AG09309 (cell line): ENCODE data around the gene CLCN4.

Experiments used
- DNase-seq: peaks from one replicate; pipeline ENCODE4 v3.0.0-alpha.2; 2010; ENCODE audit warnings: low read depth
- H3K4me3 ChIP-seq: 2 replicates; pipeline ENCODE4 v1.5.1; 2011; ENCODE audit warnings: mild to moderate bottlenecking, low read depth, low read length, moderate library complexity; ENCODE audit not compliant: control insufficient read depth
- TF ChIP-seq, protein P1 (sequence below): IDR thresholded peaks from 2 replicates; pipeline ENCODE4 v1.5.1; 2011; ENCODE audit warnings: mild to moderate bottlenecking, low read depth, low read length, inconsistent platforms; ENCODE audit not compliant: insufficient read depth, control insufficient read depth; ENCODE audit errors: missing control alignments

The CLCN4 gene

DNA sequence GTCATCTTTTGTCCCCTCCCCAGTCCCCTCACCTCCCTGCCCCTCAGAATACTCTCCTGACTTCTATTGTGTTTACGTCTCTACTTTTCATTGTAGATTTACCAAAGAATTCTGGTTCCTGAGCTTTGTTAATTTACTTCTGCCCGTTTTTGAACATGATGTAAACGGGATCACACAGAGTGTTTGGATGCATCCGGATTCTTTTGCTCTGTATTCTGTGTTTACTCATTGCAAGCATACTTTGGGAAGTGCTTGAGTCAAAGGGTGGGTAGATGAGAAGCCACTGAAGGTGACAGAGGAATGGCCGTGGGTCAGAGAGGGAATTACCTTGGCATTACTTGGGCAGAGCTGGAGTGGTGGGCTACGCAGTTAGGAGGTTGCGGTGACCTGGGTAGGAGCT lies 18.0 kb downstream of the CLCN4 start:
- TF ChIP-seq, protein P1, sequence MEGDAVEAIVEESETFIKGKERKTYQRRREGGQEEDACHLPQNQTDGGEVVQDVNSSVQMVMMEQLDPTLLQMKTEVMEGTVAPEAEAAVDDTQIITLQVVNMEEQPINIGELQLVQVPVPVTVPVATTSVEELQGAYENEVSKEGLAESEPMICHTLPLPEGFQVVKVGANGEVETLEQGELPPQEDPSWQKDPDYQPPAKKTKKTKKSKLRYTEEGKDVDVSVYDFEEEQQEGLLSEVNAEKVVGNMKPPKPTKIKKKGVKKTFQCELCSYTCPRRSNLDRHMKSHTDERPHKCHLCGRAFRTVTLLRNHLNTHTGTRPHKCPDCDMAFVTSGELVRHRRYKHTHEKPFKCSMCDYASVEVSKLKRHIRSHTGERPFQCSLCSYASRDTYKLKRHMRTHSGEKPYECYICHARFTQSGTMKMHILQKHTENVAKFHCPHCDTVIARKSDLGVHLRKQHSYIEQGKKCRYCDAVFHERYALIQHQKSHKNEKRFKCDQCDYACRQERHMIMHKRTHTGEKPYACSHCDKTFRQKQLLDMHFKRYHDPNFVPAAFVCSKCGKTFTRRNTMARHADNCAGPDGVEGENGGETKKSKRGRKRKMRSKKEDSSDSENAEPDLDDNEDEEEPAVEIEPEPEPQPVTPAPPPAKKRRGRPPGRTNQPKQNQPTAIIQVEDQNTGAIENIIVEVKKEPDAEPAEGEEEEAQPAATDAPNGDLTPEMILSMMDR = no peak
- DNase-seq = no peak
- no peak overlapping the region for H3K4me3 ChIP-seq

DNA sequence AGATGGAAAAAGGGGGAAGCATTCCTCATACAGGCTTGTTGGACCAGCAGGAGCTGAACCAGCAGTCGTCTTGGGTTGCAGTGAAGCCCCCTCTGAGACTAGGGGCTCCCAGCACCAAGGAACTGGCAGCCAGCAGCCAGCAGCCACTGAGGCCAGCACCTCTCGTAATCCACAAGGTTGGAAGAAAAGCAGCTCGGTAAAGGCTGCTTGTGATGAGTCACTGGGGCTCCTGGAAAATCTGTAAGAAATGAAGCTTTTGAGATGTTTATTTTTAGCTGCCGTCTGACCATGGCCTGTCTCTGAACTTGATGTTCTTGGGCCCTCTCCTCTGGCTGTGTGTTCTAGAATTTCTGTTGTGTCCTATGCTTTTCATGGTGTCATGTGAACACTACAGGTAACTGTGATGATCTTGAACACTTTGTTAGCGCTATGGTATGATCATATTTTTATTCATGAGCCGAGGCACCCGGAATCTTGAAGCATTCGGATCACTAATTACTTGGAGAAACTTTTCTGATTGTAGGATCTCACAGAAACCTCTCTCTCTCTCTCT lies 18.6 kb downstream of the CLCN4 start:
- no peak overlapping the region for H3K4me3 ChIP-seq
- DNase-seq = peak; percentile 35

DNA sequence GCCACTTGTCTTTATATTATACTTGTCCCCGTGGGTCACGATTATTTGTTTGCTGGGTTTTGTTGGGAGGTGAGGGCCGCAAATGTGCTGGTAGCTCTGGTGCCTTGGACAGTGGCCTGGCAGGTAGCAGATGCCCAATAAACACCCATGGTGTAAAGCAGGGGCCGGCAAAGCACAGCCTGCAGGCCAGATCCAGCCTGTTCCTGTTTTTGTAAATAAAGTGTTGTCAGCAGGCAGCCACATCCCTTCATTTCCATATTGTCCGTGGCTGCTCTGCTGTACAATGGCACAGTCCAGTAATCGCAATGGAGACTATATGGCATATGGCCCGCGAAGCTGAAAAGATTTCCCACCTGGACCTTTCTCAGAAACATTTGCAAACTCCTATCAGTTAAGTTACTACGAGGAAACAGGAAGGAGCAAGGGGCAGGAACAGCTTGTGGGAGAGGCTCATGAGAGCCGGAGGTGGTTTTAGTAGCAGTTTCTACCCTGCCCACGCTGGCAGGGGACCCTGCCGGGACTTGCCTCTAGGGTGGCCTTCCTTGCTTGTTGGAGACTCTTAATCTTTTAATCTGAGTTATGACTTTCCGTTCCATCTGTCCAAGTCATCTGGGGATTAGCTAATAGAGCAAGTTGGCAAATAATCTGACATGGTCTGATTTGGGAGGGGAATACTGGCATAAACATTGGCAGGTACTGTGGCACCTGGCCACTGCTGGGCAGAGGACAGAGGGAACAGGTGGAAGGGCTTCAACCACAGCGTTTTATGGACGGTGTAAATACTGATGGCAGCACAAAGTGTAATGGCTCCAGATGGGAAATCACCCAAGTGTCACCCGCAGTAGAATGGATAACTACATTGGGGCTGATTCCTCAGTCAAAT lies 19.6 kb downstream of the CLCN4 start:
- no peak for DNase-seq
- H3K4me3 ChIP-seq = no peak overlapping the region
- TF ChIP-seq, protein P1 = no peak

More for the DNA sequence above, 18.6 kb downstream of the CLCN4 start:
- TF ChIP-seq, protein P1 = no peak

DNA sequence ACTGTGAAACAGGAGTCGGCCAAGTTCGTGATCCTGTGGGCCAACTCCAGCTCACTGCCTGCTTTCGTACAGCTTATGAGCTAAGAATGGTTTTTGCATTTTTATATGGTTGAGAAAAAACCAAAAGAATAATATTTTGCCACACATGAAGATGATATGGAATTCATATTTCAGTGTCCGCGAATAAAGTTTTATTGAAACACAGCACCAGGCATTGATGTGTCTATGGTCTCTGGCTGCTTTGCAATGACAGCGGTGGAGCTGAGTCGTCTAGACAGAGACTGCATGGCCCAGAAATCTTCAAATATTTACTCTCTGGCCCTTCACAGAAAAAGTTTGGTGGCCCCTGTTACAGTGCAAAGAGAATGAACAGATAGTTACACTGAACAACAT lies 20.2 kb downstream of the CLCN4 start:
- TF ChIP-seq, protein P1 = no peak
- DNase-seq = no peak
- no peak overlapping the region for H3K4me3 ChIP-seq

DNA sequence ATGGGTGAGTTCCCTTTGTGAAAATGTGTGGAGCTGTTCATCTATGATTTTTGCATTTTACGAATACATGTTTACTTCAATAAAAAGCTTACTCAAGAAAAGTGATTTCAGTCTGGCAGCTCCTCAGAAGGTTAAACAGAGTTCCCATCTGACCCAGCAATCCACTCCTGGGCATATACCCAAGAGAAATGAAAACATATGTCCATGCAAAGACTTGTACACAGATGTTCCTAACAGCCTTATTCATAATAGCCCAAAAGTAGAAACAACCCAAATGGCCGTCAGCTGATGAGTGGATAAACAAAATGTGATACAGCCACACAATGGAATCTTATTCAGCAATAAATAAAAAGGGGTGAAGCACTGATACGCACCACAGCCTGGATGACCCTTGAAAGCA lies 20.8 kb downstream of the CLCN4 start:
- no peak overlapping the region for H3K4me3 ChIP-seq
- TF ChIP-seq, protein P1 = no peak
- DNase-seq = no peak

DNA sequence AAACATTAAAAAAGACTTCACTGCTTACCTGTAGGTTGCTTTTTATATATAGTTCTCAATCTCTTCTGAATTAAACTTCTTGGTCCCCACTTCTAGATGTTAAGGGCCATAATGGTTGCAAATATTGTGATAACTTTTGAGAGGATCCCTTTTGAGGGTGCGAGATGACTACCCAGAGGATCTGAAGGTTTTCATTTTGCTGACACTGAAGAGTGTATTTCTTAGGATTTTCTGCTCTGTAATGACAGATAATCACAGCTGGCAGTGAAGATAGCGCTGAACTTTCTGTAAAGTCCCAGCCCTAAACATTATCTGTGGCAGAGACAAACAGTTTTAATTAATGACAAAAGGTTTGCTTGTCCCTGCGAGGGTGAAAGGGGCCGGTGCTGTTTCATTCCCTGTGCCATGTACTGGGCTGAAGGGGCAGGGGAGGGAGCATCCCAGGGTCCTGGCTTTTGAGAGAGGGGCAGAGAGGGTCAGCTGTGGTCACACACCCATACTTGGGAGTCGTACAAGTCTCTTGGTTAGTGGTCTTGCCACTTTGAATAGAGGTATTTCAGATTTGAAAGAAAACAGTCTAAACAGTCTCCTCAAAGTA lies 22.2 kb downstream of the CLCN4 start:
- H3K4me3 ChIP-seq = no peak overlapping the region
- no peak for DNase-seq
- TF ChIP-seq, protein P1 = no peak
